AG09309 (cell line): ENCODE data around the gene GOLGA8A.

Experiments used
- DNase-seq: peaks from one replicate; pipeline ENCODE4 v3.0.0-alpha.2; 2010; ENCODE audit warnings: low read depth
- H3K4me3 ChIP-seq: 2 replicates; pipeline ENCODE4 v1.5.1; 2011; ENCODE audit warnings: mild to moderate bottlenecking, low read depth, low read length, moderate library complexity; ENCODE audit not compliant: control insufficient read depth
- CTCF ChIP-seq: IDR thresholded peaks from 2 replicates; pipeline ENCODE4 v1.5.1; 2011; ENCODE audit warnings: mild to moderate bottlenecking, low read depth, low read length, inconsistent platforms; ENCODE audit not compliant: insufficient read depth, control insufficient read depth; ENCODE audit errors: missing control alignments

Gene GOLGA8A

GRCh38 chr15:34437687-34438086, at the start of gene GOLGA8A:
Gene GOLGA8A, minus strand, starts transcription at chr15:34437808. Its CDS starts 48,117 bp downstream, at chr15:34389691.
- peak within 1 kb of the TSS; percentile 54 for H3K4me3 ChIP-seq
- DNase-seq: peak; percentile 17
- TF ChIP-seq CTCF: no peak

GRCh38 chr15:34483644-34484043, 46.0 kb upstream of the GOLGA8A start:
- no peak overlapping the region for H3K4me3 ChIP-seq
- DNase-seq: no peak
- TF ChIP-seq CTCF: no peak

- no peak overlapping the region for H3K4me3 ChIP-seq
- no peak for TF ChIP-seq CTCF
- DNase-seq: no peak
These were observed 43.8 kb upstream of the GOLGA8A start for GRCh38 chr15:34481370-34481769.

GRCh38 chr15:34473840-34474239, 36.2 kb upstream of the GOLGA8A start:
- no peak for DNase-seq
- H3K4me3 ChIP-seq: no peak overlapping the region
- no peak for TF ChIP-seq CTCF

GRCh38 chr15:34472947-34473346, 35.3 kb upstream of the GOLGA8A start:
- no peak for DNase-seq
- no peak for TF ChIP-seq CTCF
- H3K4me3 ChIP-seq: no peak overlapping the region

GRCh38 chr15:34470892-34471291, 33.3 kb upstream of the GOLGA8A start:
- no peak for TF ChIP-seq CTCF
- no peak for DNase-seq
- H3K4me3 ChIP-seq: no peak overlapping the region

- no peak overlapping the region for H3K4me3 ChIP-seq
- no peak for DNase-seq
- no peak for TF ChIP-seq CTCF
These were observed 32.5 kb upstream of the GOLGA8A start for GRCh38 chr15:34470091-34470490.
